Gastrocnemius medialis (tissue), 4 donors: ENCODE data around the gene RUNX1.

Source experiments
- CTCF ChIP-seq, 5 experiments: fragments of 450-650 bp in 3 of 5; fragments of 200-600 bp in 2 of 5; sonication (generic) in 2 of 5; IDR thresholded peaks in 4 of 5; conservative IDR thresholded peaks in 1 of 5; 1 replicate in 4 of 5; 2 replicates in 1 of 5; pipeline ENCODE4 v1.5.1; 2016 to 2019; ENCODE audit warnings: antibody characterized with exemption in 5 of 5, mild to moderate bottlenecking in 3 of 5, moderate library complexity in 3 of 5
- POLR2A ChIP-seq, 2 donors: fragments of 450-650 bp; IDR thresholded peaks; one replicate each; pipeline ENCODE4 v1.6.1; 2017; ENCODE audit warnings: antibody characterized with exemption in 2 of 2, mild to moderate bottlenecking in 2 of 2, moderate library complexity in 2 of 2

DNA sequence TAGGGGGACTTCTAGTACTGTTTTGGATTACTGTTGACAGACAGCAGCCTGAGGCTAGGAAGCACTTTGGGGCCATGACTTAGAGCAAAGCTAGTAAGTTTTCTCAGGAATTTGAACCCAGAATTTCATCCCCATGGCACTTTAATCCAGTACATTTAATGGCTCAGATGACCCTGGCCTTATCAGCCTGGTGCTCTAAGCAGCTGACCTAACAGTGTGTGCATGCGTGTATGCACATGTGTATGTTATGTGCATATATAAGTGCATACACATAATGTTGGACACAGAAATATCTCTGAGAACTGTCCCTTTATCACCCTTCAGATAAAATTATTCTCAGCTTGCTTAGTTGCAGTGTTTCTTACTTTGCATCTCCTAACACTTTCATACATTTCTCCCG, 265.3 kb downstream of the RUNX1 start:
- TF ChIP-seq POLR2A (IDR thresholded peaks at IDR 0.05) = no peak
- no peak for TF ChIP-seq CTCF (IDR thresholded peaks at IDR 0.05 in 4 of 5, conservative IDR thresholded peaks at IDR 0.05 in 1 of 5)
